Activated CD4-positive, CD25-positive, alpha-beta regulatory T cell treated with anti-CD3 and anti-CD28 coated beads, Interleukin-2, amount 50 U/mL, for 72 hours (primary cell): Measurements from ENCODE around the gene SIL1.
"Not testable (repeated sequence)": the region's sequence is repeated elsewhere in the genome, so short reads cannot be mapped to it uniquely, and the experiment has no call there.

ENCODE experiments used
- DNase-seq: peaks from one replicate; pipeline ENCODE4 v3.0.0; 2021

SIL1 gene

DNA sequence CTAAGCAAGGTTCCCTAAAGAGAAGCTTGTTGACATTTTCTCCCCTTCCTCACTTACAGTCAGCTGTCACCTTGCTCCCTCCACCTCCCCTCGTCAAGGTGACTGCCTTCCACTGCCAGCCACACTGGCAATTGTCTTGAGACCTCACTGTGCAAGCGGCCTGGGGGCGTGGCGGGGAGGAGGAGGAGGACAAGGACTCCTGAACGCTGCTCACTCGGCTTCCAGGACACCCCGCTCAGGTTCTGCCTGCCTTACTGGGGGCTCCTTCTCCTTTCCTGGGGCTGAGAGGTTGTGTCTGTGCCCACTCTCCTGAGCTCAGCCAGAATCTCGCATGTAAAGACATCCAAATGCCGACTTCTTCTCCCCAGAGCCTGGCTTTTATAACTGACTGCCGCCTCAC lies 262.7 kb downstream of the SIL1 start:
- no peak for DNase-seq

DNA sequence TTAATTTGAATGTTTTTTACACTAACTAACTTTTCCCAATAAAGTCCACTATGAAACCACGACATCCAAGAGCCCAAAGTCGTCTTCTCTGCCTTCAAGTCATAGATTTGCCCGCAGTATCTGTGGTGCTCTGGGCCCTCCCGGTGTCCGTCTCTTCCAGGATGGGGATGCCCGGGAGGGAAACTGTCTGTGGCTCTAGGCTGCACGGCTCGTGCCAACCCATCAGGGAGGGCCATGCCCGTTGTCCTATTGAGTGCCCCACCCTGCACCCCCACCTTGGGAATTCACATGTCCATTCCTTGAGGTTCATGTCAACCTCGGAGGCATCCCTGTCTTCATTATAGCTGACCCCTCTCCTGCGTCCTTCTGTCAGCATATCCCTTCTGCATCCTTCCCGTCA lies 263.2 kb downstream of the SIL1 start:
- DNase-seq: no peak

DNA sequence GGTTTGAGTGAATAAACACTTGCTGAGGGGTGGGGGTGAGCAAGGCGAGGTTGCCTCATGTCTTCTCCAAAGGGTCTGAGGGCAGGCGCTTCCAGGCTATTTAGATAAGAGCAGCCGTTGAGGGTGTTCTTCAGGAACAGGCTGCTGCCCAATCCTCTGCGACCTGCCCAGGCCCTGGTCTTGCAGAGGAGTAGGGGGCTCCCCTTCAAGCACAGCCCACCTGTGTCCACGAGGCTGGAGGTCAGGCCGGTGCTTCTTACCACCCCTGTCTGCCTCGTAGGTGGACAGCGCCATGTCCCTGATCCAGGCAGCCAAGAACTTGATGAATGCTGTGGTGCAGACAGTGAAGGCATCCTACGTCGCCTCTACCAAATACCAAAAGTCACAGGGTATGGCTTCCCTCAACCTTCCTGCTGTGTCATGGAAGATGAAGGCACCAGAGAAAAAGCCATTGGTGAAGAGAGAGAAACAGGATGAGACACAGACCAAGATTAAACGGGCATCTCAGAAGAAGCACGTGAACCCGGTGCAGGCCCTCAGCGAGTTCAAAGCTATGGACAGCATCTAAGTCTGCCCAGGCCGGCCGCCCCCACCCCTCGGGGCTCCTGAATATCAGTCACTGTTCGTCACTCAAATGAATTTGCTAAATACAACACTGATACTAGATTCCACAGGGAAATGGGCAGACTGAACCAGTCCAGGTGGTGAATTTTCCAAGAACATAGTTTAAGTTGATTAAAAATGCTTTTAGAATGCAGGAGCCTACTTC lies 264.5 kb downstream of the SIL1 start:
- DNase-seq: no peak

GRCh38 chr5:138932171-138932810 lies 265.9 kb downstream of the SIL1 start:
- no peak for DNase-seq

DNA sequence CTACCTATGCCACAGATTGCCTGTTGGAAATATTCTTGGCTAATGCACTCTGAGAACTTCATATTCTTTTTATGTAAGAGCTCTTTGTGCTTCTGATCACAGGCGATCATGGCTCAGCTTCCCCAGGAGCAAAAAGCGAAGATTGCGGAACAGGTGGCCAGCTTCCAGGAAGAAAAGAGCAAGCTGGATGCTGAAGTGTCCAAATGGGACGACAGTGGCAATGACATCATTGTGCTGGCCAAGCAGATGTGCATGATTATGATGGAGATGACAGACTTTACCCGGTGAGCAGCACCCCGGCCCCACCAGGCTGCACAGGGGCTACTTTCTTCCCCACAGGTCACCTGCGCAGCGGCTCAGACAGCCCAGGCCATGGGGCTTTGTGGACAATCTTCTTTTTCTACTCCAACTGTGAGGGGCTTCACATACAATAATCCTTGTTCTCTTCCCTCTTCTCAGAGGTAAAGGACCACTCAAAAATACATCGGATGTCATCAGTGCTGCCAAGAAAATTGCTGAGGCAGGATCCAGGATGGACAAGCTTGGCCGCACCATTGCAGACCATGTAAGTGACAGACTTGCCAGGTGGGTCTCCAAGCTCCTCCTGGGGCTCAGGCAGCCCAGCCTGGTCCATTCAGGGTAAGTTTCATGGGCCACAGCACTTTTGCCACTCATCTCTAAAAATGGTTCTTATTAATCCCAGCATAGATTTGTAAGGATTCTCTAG lies 267.6 kb downstream of the SIL1 start:
- DNase-seq: no peak

DNA sequence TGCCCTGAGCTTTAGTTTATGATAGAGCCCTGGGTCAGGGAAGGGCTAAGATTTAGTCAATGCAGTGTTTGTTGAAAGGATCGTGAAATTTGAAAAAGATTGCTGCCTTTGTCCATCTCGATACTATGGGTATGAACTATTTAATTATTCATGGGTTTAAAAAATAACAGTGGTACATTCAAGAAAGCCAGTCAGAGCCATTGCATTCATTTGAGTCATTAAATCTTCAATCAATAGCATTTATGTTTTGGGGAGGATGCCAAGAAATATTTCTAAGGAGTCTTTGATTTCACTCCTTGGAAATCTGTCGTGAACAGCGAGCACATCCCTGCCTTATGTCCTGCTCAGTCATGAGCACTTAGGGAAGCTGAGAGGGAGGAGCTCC lies 268.6 kb downstream of the SIL1 start:
- DNase-seq: no peak

- no peak for DNase-seq
Measured at GRCh38 chr5:138927979-138928378, 270.2 kb downstream of the SIL1 start.

DNA sequence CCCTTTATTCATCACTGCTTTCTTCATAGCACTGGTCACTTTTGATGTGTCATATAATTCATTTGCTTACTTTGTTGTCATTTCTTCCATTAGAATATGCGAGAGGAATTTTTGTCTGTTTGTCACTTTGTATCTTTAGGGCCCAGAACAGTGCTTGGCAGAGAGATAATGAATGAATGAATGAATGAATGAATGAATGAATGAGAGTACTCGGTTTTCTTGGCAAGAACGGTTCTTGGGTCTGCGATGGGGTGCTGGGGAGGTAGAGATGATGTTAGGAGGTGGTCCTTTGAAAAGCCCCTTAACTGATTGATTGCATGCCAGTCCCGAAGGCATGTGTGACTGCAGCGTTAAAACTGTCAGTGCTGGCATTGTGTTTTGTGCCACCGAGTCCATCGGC lies 270.6 kb downstream of the SIL1 start:
- no peak for DNase-seq

DNA sequence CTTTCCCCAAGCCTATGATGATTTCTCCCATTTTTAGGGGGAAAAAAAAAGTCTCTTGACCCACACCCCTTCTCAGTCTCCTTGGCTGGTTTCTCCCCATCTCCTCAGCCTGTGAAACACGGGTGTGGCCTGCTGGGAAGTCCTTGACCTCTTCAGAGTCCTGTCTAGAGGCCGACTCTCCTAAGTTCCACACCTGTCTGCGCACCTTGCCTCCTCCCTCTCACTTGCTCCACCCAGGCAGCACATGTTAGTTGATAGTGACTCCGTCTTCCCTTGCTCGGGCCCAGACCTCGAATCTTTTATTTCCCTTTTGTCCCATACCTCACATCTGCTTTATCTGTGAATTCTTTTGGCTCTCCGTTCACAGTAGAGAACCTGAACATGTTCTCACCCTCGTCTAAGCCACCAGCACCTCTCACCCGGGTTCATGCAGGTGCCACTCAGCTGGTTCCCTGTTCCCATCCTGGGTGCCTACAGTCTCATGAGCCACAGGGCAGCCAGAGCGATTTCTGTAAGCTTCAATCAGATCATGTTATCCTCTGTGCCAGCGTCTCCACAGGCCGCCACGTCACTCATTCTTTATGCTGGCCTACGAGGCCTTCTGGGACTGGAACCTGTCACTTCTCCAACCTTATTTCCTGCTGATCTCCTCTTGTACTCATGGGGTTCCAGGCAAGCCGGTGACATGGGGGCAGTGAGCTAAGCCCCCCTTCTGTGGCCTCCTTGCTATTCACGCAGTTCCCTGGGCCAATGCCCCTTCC lies 271.3 kb downstream of the SIL1 start:
- no peak for DNase-seq

DNA sequence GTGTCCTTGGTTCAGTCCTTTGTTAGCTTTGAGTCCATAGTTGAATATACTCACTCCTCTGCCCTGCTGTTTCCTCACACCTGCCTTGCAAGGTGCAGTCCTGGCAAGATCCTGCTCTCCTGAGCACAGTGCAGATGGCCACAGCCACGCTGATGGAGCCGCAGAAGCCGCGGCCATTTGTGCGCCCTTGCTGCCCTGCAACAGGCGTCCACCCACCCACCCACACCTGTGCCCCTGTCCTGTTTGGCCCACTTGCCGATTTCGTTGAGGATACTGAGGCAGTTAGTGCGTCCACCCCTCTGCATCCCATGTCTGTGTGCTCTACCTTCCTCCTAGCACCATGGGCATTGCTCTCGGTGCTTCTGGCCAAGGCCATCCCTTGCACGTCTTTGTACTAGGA lies 271.9 kb downstream of the SIL1 start:
- DNase-seq: no peak

DNA sequence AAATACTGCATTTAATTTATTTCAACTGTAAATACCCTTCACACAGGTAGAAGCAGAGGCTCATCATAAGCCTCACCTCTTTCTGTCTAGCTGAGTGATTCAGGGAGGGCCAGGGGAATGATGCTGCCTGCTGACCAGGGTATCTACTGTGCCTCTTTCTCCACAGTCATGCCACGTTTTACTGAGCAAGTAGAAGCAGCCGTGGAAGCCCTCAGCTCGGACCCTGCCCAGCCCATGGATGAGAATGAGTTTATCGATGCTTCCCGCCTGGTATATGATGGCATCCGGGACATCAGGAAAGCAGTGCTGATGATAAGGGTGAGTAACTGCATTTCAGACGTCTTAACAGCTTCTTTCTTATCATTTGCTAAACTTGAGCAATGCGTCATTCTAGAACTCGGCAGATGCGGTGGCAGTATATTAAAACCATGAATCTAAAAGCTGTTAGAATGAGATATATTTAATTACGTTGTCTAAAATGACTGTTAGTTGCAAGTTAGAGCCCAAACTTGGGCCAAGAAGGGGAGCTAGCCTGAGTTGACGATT lies 273.0 kb downstream of the SIL1 start:
- DNase-seq: no peak

GRCh38 chr5:138922494-138922893 lies 275.7 kb downstream of the SIL1 start:
- no peak for DNase-seq

GRCh38 chr5:138921362-138921761 lies 276.8 kb downstream of the SIL1 start:
- not testable (repeated sequence) for DNase-seq

DNA sequence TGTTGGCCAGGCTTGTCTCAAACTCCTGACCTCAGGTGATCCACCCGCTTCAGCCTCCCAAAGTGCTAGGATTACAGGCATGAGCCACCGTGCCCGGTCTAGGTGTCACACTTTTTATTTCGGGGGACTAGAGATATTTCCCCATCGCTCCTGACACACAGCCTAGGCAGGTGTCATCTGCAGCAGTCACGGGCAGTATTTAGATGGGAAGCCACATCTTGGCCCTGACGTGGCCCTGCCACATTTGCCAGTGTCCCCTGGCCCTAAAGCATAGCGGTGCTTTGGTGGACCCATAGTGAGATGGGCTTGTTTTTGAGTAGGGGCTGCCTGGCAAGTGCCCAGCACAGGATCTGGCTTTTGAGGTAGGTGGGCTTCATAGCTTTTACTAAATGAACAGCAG lies 278.0 kb downstream of the SIL1 start:
- no peak for DNase-seq

- DNase-seq: no peak
Measured at GRCh38 chr5:138918686-138919085, 279.5 kb downstream of the SIL1 start.

GRCh38 chr5:138914338-138914737 lies 283.8 kb downstream of the SIL1 start:
- no peak for DNase-seq

DNA sequence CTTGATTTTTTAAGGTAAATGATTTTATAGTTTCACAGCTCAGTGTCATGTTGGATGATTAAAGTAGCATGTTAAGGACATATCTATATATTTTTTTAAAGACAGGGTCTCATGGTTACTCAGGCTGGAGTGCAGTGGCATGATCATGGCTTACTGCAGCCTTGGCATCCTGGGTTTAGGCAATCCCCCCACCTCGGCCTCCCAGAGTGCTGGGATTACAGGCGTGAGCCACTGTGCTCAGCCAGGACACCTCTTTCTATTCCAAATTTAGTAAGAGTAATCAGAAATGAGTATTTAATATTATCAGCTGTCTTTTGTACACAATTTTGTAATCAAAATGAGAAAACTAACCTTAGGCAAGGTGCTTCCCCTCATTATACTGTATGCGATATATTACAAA lies 284.4 kb downstream of the SIL1 start:
- no peak for DNase-seq

DNA sequence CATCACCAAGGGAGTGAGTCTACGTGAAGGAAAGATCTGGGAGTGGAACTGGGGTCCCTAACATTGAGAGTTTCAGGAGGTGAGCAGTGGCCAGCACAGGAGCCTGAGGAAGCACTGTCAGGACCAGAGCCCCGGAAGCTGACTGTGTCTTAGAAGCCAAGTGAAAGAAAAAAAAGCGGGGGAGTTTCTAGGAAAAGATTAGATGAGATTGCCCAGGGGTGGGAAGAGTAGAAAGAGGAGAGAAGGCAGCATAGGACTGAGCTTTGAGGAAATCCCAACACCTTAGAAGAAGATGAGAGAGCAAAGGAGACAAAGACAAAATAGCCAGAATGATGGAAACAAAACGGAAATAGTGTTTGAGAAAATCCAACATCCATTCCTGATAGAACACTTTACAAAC lies 286.1 kb downstream of the SIL1 start:
- no peak for DNase-seq

GRCh38 chr5:138911441-138911840 lies 286.7 kb downstream of the SIL1 start:
- no peak for DNase-seq

DNA sequence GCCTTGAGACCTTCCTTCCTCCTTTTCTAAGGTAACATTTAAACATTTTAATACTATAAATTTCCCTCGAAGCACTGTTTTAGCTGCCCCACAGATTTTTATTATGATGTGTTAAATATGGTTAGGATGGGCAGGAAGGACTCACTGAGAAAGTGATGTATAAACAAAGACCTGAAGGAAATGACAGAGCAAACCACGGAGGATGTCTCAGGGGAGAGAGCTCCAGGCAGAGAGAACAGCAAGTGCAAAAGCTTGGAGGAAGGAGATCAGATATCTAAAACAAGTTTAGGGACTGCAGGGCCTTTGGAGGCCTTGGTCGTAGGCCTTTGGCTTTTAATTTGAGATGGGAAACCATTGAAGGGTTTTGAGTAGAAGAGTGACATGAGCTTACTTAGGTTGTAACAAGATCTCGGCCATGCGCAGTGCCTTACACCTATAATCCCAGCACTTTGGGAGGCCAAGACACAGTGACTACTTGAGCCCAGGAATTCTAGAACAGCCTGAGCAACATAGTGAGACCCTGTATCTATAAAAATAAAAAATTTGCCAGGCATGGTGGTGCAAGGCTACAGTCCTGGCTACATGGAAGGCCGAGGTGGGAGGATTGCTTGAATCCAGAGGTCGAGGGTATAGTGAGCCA lies 287.5 kb downstream of the SIL1 start:
- no peak for DNase-seq

GRCh38 chr5:138909734-138910133 lies 288.4 kb downstream of the SIL1 start:
- DNase-seq: no peak

DNA sequence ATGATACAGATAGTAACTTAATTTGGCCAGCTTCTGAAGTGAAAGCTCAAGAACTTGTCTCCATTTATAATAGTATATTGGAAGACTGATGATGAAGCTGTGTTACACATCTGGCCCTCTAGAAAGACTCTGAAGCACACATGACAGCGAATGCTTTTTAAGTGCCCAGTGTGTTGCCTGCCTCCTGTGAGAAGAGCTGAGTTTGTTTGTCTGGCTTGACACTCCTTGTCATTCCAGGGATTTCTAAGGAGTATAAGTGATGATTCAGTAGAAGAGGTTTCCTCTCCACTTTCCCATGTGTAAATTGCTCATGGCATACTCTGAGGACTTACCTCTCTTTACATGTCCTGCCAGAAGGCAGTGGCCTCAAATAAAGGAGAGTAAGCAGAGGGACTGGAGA lies 292.6 kb downstream of the SIL1 start:
- DNase-seq: no peak
